H1 (cell line): Measurements from ENCODE around the gene RUNX1. TPM values are rescaled to one million over a fixed set of nuclear protein-coding genes. Genes with fewer than 3 reads are reported as not detected.

ENCODE experiments used
- CEBPB ChIP-seq: IDR thresholded peaks from 2 replicates; pipeline ENCODE4 v1.6.1; 2012; ENCODE audit warnings: low read depth, low read length
- GABPA ChIP-seq: IDR thresholded peaks from 2 replicates; pipeline ENCODE4 v1.6.1; 2011; ENCODE audit warnings: mild to moderate bottlenecking, low read length, moderate library complexity, borderline replicate concordance; ENCODE audit not compliant: insufficient read depth
- JUND ChIP-seq: IDR thresholded peaks from 2 replicates; pipeline ENCODE4 v1.6.1; 2011; ENCODE audit warnings: mild to moderate bottlenecking, improper control_type of control experiment, low read length
- PHF8 ChIP-seq: fragments of 200-600 bp; sonication (generic); conservative IDR thresholded peaks from 2 replicates; pipeline ENCODE4 v1.7.1; 2012; ENCODE audit warnings: low read depth, mild to moderate bottlenecking, inconsistent platforms, low read length, moderate library complexity
- RFX5 ChIP-seq: IDR thresholded peaks from 2 replicates; pipeline ENCODE4 v1.6.1; 2011; ENCODE audit warnings: low read depth, low read length, improper control_type of control experiment, borderline replicate concordance
- SAP30 ChIP-seq: fragments of 300-600 bp; sonication (generic); IDR thresholded peaks from 2 replicates; pipeline ENCODE4 v1.7.1; 2012; ENCODE audit warnings: low read length, moderate library complexity, mild to moderate bottlenecking, inconsistent platforms; ENCODE audit not compliant: insufficient read depth, insufficient replicate concordance
- SP4 ChIP-seq: IDR thresholded peaks from 2 replicates; pipeline ENCODE4 v1.6.1; 2012; ENCODE audit warnings: low read length, inconsistent platforms
- polyA plus RNA-seq, 7 experiments: library from polyadenylated mRNA; depleted of rRNA in 3 of 7; stranded (reverse) in 5 of 7; unstranded in 2 of 7; fragments of >200 nt in 5 of 7; fragments of 200-250 nt in 2 of 7; gene quantifications; 1 replicate in 5 of 7; 2 replicates in 1 of 7; 4 replicates in 1 of 7; pipeline versions ENCODE4 v1.2.1 to v1.2.3, GENCODE V29; 2011 to 2013; ENCODE audit warnings: missing spikeins in 2 of 7, mixed read lengths in 2 of 7
- total RNA-seq: library from RNA; stranded (reverse); fragmentation: NEBNext Ultra II Directional; extraction: Animal tissue kit (Norgen Biotek cat#: 25700); gene quantifications from 2 replicates; pipeline ENCODE4 v1.2.1, GENCODE V29; 2021

RUNX1 gene
- total and polyA plus RNA-seq, 2 of the 8 experiments (the other 6 are each of a cell fraction or from before 2014, with no cell fraction given), result 0.20 to 0.60 TPM

GRCh38 chr21:35088319-35088771 is 39.2 kb upstream of the RUNX1 start (continued):
- no peak for TF ChIP-seq PHF8
- TF ChIP-seq SP4, result no peak
- no peak for TF ChIP-seq JUND
- TF ChIP-seq SAP30, result no peak
- TF ChIP-seq CEBPB, result no peak
- no peak for TF ChIP-seq RFX5
- TF ChIP-seq GABPA, result no peak
